ENCODE data around the gene KCNMA1. TPM values are rescaled to one million over a fixed set of nuclear protein-coding genes. Genes with fewer than 3 reads are reported as not detected.

Gene KCNMA1
- total and polyA plus RNA-seq, 3 donors from 2014 or later: 13.6 to 36.1 (median 24.7) TPM

- 90 to 92% methylated on average over 9 of the region's 9 CpGs for WGBS, 2 donors
- Histone ChIP-seq H3K27me3 (no peaks in the 10 kb centered on the region), H3K27ac (no peak overlapping the region), H3K4me3 (no peak overlapping the region), H3K9me3 (no peaks in the 10 kb centered on the region), H3K36me3 (ENCODE audit: low read depth, missing control alignments) (no peaks in the 10 kb centered on the region), H3K4me1 (no peaks in the 10 kb centered on the region)
- intact Hi-C loops (cut with DNase I; ENCODE audit: low total_unique reads): no loop called here
- TF ChIP-seq CTCF (IDR thresholded peaks at IDR 0.05) (no peak), POLR2A (IDR thresholded peaks at IDR 0.05) (no peak)
- DNase-seq: no peak
These were observed 413.8 kb downstream of the KCNMA1 start for GRCh38 chr10:77223526-77224460.

GRCh38 chr10:77220150-77220549 lies 417.5 kb downstream of the KCNMA1 start:
- Histone ChIP-seq H3K27ac (no peak overlapping the region), H3K4me3 (no peak overlapping the region), H3K4me1 (no peaks in the 10 kb centered on the region), H3K36me3 (ENCODE audit: low read depth, missing control alignments) (no peaks in the 10 kb centered on the region), H3K27me3 (no peaks in the 10 kb centered on the region), H3K9me3 (no peaks in the 10 kb centered on the region)
- intact Hi-C loops (cut with DNase I; ENCODE audit: low total_unique reads): no loop called here
- TF ChIP-seq POLR2A (IDR thresholded peaks at IDR 0.05): no peak
- no peak for DNase-seq
- 58 to 66% methylated on average over 2 of the region's 2 CpGs for WGBS, 2 donors

- 83 to 86% methylated on average over 6 of the region's 6 CpGs for WGBS, 2 donors
- no peaks in the 10 kb centered on the region for H3K27me3 ChIP-seq
- H3K9me3 ChIP-seq: no peaks in the 10 kb centered on the region
- no peak for DNase-seq
- no peak overlapping the region for H3K4me3 ChIP-seq
- TF ChIP-seq POLR2A (IDR thresholded peaks at IDR 0.05) (no peak), CTCF (IDR thresholded peaks at IDR 0.05) (no peak)
- H3K27ac ChIP-seq: no peak overlapping the region
- intact Hi-C loops (cut with DNase I; ENCODE audit: low total_unique reads): no loop called here
- no peaks in the 10 kb centered on the region for H3K36me3 ChIP-seq (ENCODE audit: low read depth, missing control alignments)
- H3K4me1 ChIP-seq: no peaks in the 10 kb centered on the region
These were observed 418.6 kb downstream of the KCNMA1 start for GRCh38 chr10:77219046-77219445.

GRCh38 chr10:77214799-77215198 lies 422.8 kb downstream of the KCNMA1 start:
- 84 to 100% methylated on average over 1 of the region's 1 CpG for WGBS, 2 donors

More at GRCh38 chr10:77214799-77215198, 422.8 kb downstream of the KCNMA1 start:
- H3K4me3 ChIP-seq: no peak overlapping the region
- no peaks in the 10 kb centered on the region for H3K27me3 ChIP-seq
- no peak for DNase-seq
- TF ChIP-seq CTCF (IDR thresholded peaks at IDR 0.05) (no peak), POLR2A (IDR thresholded peaks at IDR 0.05) (no peak)
- no peaks in the 10 kb centered on the region for H3K4me1 ChIP-seq
- intact Hi-C loops (cut with DNase I; ENCODE audit: low total_unique reads): no loop called here
- no peak overlapping the region for H3K27ac ChIP-seq
- no peaks in the 10 kb centered on the region for H3K36me3 ChIP-seq (ENCODE audit: low read depth, missing control alignments)
- H3K9me3 ChIP-seq: no peaks in the 10 kb centered on the region
